NCI-H2107 treated with DMSO at 0.1 percent for 48 hours (cell line): Measurements from ENCODE around the gene CPNE7.
"Not testable (repeated sequence)": the region's sequence is repeated elsewhere in the genome, so short reads cannot be mapped to it uniquely, and the experiment has no call there.

Experiments used
- DNase-seq: peaks from one replicate; lab custom pipeline; 2025; ENCODE audit not compliant: unreplicated experiment; lab: John Stamatoyannopoulos, UW

The CPNE7 gene

GRCh38 chr16:89565506-89566372 is 9.8 kb upstream of the CPNE7 start:
- peak; percentile 42 for DNase-seq

- no peak for DNase-seq
These were observed 7.6 kb upstream of the CPNE7 start for GRCh38 chr16:89567656-89568594.

GRCh38 chr16:89569506-89570341 is 5.8 kb upstream of the CPNE7 start:
- no peak for DNase-seq

- no peak for DNase-seq
These were observed 5.1 kb upstream of the CPNE7 start for GRCh38 chr16:89570342-89570923.

- DNase-seq: not testable (repeated sequence)
These were observed 4.5 kb upstream of the CPNE7 start for GRCh38 chr16:89570983-89571598.

GRCh38 chr16:89571636-89572035 is 3.9 kb upstream of the CPNE7 start:
- DNase-seq: no peak

- DNase-seq: no peak
These were observed 3.5 kb upstream of the CPNE7 start for GRCh38 chr16:89572073-89572484.

- no peak for DNase-seq
These were observed 2.9 kb upstream of the CPNE7 start for GRCh38 chr16:89572485-89573205.

- DNase-seq: no peak
These were observed 1.5 kb upstream of the CPNE7 start for GRCh38 chr16:89573826-89574680.

GRCh38 chr16:89574681-89575246 is 794 bp upstream of the CPNE7 start:
- DNase-seq: peak; percentile 8

GRCh38 chr16:89576153-89577054 is 846 bp downstream of the CPNE7 start:
- DNase-seq: no peak

- DNase-seq: no peak
These were observed 1.6 kb downstream of the CPNE7 start for GRCh38 chr16:89577055-89577759.

GRCh38 chr16:89579351-89579750 is 3.8 kb downstream of the CPNE7 start:
- DNase-seq: no peak

GRCh38 chr16:89581045-89581695 is 5.6 kb downstream of the CPNE7 start:
- DNase-seq: no peak

GRCh38 chr16:89581861-89582563 is 6.5 kb downstream of the CPNE7 start:
- no peak for DNase-seq
